Epidermal melanocyte (primary cell): ENCODE measurements around the gene ZNF358.
A peak's percentile ranks its signal among the peaks of the same experiment; 100 is the strongest.

Experiments used
- DNase-seq: peaks from one replicate; pipeline ENCODE4 v3.0.0; 2011; ENCODE audit warnings: low spot score; ENCODE audit not compliant: insufficient read length

The ZNF358 gene

DNA sequence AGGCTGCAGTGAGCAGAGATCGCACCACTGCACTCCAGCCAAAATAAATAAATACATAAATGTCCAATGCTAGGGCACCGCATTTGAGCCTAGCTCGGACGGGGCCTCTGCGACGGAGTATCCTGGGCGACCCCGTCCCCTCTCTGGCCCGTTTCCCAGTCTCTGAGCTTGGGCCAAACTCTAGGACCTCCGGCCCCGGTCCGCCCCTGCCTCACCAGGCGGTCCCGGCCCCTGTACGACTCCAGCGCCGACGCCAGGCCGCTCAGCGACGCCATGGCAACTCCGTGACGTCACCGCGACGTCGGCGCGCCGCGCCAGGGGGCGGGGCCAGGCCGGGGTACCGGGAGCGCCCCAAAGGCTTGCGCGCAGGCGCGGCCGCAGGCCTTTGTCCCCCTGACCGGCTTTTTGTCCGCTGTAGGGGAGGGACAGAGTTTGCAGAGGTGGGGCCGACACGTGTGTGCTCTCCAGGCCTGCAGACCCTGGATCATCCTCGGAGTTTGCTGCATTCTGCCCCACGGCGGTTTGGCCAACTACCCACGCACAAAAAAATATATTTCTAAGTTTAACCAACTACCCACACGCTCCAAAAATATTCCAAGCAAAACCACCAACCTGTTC lies 27.1 kb upstream of the ZNF358 start, which contains the start of gene PEX11G:
Gene PEX11G (minus strand): TSS at position 300 of the 618 bp plus-strand sequence. CDS start 25 bp downstream, at position 275.
- DNase-seq, result peak; percentile 98

DNA sequence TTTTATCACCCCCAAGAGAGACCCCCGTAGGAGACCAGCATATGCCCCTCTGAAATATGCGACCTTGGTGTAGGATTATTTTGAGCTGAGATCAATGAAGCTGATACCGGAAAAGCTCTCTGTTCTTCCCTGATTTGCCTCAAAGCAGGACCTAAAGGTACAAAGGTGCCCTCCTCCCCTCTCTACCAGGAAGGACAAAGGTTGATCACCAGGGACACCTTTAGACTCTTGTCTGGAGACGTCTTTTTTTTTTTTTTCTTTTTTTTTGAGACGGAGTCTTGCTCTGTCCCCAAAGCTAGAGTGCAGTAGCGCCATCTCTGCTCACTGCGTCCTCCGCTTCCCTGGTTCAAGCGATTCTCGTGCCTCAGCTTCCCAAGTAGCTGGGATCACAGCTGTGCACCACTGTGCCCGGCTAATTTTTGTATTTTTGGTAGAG lies 26.3 kb upstream of the ZNF358 start:
- no peak for DNase-seq

DNA sequence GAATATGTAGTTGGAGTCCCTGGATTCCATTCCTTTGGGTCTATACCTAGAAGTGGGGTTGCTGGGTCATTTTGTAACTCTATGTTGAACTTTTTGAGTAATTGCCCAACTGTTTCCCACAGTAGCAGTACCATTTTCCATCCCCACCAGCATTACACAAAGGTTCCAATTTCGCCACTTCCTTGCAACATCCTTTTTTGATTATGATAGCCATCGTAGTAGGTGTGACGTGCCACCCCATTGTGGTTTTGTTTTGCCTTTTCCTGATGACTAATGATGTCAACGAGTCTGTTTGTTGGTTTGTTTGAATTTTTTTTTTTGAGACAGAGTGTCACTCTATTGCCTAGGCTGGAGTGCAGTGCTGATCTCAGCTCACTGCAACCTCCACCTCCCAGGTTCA lies 23.8 kb upstream of the ZNF358 start:
- DNase-seq, result no peak

DNA sequence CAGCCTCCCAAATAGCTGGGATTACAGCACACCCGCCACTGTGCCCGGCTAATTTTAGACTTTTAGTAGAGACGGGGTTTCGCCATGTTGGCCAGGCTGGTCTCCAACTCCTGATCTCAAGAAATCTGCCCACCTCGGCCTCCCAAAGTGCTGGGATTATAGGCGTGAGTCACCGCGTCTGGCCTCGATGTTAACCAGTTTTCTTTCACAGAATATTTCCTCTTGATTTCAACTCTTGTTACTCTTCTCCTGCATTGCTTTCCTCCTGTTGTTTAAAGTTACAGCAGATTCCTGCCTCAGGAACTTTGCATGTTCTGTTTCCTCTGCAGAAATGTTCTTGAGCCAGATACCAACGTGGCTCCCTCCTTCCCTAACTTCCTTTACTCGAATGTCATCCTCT lies 23.3 kb upstream of the ZNF358 start:
- DNase-seq, result no peak

DNA sequence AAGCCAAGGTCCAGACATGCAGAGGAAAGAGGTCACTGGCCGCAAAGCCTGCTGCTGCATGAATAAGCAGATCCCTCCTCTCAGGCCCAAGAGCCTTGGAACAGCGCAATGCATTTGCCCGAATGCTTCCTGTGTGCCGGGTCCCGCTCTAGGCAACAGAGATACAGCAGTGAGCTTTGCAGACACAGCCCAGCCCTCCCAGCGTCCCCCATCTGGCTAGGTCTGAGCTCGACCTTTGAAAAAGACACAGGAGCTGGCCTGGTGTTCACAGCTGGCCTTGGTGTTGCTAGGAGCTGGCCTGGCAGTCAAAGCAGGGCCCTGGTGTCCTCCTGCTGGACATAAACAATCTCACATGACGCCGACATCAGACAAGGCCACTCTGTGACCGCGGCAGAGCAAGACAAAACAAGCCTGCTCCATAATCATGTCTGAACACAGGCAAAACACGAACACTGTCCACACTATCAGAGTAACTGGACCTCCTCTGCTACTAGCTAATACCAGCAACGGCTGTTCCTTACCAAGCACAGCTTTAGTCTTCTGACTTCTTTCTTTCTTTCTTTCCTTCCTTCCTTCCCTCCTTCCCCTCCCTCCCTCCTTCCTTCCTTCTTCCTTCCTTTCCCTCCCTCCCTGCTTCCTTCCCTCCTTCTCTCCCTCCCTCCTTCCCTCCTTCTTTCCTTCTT lies 21.3 kb upstream of the ZNF358 start:
- no peak for DNase-seq

DNA sequence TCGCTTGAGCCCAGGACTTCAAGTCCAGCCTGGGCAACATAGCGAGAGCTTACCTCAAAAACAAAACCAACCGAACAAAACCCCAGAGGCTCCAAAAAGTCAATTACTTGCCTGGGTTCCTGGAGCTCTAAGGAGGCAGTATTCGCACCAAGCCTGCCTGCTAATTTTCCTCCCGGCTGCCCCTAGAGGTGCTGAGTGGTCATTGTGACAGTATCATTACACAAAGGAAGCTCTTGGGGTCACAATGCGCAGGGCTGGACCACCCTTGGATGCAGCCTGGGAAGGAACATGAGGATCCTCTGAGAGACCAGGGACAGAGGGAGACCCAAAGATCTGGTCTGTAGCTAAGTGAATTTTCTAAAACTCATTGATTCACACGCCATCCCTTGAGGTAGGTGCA lies 18.6 kb upstream of the ZNF358 start:
- no peak for DNase-seq

DNA sequence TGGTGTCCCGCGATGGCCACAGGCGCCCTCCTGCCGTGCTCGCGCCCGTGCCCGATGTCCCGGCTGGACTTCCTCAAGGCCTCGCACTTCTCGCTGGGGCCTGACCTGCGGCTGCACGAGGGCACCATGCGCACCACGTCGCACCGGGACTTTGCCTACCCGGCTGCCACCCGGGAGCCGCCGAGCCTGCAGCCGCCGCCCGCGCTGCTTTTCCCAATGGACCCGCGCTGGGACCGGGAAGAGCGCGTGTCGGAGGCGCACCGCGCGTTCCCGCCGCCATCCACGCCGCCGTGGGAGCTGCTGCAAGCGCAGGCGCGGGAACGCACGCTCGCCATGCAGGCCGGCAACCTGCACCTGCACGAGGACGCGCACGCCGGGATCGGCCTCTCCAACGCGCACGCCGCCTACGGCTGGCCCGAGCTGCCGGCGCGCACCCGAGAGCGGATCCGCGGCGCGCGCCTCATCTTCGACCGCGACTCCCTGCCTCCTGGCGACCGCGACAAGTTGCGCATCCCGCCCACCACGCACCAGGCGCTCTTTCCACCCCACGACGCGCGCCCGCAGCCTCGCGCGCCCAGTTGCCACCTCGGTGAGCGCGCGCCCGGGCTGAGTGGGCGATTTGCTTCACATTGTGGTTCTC lies 15.0 kb upstream of the ZNF358 start:
- DNase-seq, result no peak

DNA sequence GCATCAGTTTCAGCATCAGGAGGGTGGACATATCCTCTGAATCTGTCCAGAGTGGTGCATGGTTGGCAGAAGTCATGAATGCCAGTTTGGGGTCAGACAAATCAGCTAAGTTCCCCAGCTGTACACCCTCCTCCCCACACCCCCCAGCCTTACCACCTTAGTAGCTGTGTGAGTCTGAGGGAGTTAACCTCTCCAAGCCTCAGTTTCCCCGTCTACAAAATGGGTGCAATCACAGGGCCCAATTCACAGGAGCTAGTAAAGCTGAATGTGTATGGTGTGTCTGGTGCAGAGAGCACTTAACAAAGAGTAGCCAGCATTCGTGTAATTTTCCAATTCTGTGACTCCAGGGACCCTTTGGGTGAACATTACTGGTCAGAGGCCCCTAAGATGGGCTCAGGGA lies 13.4 kb upstream of the ZNF358 start:
- DNase-seq, result no peak

DNA sequence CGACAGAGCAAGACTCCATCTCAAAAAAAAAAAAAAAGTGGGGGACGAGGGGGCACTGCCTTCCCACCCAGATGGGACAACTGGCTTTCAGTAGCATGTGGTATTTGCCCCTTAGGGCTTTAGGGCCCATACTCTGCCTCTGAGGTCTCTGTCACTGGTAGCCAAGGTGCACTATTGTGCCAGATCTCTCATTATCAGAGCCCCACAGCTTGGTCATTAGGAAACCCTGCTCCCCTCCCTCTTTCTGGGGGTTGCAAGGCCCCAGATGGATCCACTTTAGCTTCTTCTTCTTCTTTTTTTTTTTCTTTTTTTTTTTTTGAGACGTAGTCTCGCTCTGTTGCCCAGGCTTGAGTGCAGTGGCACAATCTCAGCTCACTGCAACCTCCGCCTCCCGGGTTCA lies 11.2 kb upstream of the ZNF358 start:
- no peak for DNase-seq

DNA sequence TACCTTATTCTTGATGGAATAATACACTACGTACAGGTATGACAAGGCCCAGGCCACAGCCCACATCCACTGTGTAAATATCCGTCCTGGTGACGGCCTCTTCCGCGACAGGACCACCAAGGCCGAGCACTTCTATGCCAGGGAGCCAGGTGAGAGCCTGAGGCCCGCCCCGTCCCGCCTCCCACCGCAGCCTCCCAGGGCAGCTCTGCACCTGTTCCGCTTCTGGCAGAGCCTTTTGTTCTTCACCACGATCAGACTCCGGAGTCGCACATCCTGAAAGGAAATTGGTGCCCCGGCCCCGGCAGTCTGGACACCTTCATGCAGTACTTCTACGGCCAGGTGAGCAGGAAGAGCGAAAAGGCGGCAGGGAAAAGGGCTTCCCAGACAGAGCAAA lies 10.6 kb upstream of the ZNF358 start:
- DNase-seq, result no peak

DNA sequence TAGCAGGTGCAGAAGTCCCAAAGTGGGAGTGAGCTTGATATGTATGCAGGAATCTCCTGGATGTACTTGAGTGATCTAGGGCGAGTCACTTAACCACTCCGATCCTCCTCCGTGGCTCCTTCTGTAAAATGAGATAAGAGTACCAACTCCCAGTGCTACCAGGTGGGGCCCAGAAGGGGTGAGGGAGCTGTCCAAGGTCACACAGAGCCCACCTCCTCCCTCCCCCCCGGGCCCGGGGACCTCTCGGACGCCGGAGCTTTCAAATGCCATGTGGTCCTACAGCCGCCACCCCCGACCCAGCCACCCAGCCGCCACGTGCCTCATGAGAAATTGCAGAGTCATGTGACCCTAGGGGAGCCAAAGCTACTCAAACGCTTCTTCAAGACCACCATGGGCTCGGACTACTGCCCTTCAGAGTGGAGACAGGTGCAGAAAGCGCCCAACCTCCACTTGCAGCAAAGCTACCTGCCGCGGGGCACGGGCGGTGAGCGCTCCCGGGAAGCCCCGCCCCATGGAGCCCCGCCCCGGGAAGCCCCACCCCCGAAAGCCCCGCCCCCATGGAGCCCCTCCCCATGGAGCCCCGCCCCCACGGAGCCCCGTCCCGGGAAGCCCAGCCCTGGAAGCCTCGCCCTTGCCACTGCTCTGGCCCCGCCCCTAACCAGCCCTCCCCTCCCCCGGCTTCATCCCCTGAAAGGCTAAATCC lies 10.1 kb upstream of the ZNF358 start:
- DNase-seq, result no peak

DNA sequence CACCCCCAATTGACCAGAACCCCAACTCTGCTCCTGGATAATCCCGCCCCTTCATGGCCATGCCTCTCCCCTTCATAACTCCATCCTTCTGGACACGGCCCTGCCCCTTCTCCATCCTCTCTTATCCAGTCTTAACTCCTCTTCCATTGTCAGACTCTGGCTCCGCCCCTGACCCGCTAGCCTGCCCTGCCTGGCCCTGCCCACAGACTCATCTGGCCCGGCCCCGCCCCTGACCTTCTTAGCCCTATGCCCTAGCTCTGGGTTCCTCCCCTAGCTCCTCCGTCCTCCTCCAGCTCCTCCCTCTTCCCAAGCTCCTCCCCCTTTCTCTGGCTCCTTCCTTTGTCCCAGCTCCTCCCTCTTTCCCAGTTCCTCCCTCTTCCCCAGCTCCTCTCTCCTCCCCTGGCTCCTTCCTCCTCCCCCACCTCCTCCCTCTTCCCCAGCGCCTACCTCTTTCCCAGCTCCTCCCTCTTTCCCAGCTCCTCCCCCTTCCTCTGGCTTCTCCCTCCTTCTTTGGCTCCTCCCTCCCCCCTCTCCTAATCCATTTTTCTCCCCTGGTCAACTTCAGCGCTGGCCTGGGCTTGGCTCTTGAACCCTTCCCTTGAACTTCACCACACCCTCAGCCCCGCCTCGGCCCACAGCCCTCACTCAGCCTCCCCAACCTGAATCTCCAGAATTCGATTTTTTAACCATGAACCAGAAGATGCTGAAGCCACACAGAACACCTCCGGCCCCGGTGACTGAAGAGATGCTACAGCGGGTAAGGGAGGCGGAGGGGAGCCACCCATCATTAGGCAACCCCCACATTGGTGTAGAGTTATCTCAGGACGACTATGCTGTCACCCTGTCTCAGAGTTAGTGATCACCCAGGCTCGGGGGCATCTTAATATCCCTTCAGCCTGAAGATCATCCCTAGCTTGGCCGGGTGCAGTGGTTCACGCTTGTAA lies 9.2 kb upstream of the ZNF358 start:
- no peak for DNase-seq

DNA sequence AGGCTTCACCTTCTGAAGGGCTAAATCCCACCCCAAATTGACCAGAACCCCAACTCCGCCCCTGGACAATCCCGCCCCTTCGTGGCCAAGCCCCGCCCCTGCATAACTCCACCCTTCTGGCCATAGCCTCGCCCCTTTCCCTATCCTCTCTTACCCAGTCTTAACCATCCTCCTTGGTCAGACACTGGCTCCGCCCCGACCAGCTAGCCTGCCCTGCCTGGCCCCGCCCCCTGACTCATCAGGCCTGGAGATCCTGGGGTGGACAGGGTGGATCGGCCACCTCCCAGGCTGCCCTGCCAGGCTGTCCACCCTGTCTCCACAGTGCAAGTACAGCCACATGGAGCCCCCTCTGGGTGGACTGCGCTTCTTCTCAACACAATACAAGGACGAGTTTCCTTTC lies 8.0 kb upstream of the ZNF358 start:
- no peak for DNase-seq

DNA sequence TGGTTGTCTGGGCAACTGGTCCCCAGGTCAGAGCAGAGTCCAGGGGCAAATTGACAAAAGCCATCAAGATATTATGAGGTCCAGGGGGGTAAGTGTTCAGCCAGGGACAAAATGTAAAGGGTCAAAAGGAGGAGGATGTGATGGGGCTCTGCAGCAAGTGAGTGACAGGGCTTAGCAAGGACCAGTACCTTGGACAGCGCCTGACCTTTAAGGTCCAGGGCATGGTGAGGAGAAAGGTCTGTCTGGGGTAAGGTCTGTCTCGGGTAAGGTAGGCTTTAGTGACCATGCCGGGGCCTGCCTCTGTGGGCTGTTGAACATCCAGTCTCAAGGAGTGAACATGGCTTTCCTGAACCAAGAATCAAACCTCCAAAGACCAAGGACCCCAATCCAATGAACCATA lies 6.3 kb upstream of the ZNF358 start:
- DNase-seq, result no peak

DNA sequence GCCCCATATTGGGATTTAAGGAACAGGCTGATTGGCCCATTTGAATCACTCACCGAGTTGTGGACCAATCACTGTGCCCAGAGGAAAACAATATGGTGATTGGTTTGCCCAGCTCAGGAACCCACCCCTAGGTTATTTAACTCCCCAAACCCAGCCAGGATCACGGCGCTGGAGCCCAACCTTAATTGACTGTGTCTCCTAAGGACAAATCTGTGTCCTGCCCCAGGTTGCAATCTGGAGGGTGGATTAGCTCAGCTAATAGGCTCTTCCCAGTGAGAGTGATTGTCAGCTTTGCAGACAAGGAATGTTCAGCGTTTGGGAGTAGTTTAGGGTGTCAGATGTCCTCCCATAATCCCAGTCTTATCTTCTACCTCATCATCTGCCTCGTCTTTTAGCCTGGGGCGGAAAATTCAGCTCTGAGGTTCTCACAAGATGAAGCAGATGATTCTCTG lies 3.5 kb upstream of the ZNF358 start:
- peak; percentile 63 for DNase-seq

DNA sequence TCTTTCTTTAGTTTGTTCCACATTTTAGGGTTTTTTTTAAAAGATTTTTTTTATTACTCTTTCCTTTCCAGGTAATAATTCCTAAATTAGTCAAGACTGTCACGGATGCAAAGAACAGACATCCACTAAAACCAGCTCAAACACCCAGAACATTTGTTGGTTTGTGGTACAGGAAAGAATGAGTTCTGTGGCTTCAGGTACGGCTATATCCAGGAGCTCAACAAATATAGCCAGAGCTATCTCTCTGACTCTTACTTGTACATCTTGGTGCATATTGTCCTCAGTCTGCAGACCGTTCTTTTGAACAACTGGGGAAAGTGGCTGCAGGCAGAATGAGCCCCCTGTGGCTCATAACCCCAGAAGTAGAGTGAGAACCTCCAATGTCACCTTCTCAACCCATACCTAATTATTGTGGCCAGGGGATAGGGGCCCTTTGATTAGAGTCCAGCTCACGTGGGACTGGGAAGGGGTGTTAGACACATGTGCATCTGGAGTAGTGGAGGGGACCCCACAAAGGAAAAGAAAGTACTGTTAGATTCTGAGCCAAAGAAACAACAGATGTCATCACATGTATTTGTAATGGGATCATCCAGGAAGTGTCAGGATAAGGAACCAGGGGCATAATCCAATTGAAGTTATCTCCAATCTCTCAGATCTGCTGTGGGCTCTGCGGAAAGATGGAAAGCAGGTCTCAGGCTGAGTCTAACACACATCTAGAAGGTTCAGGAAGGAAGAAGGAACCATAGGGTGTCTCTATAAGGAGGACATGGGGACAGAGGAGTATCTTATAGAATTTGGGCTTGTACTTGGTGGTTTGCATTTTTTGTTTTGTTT lies 1.9 kb upstream of the ZNF358 start:
- no peak for DNase-seq

DNA sequence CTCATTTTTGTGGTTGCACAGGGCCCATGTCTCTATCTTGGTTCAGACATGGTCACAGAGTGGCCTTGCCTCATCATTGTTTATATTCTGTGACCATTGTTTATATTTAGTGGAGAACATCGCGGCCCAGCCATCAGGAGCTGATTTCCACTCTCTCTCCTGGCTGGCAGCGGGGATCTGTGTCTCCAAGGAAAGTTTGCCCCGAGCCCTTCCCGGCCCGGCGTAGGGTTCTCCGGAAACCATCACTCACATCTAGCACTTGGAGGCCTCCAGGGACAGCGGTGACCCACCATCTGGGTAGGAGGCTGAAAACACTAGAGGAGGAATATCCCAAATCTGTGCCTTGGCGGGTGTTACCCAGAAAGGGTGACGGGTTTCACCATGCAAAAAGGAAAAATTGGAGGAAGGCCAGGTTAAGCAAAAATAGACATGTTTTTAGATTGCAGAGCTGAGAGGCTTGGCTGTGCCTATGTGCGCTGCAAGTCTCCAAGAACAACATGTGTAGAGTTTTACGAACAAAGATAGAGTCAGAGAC lies 726 bp upstream of the ZNF358 start:
- no peak for DNase-seq

DNA sequence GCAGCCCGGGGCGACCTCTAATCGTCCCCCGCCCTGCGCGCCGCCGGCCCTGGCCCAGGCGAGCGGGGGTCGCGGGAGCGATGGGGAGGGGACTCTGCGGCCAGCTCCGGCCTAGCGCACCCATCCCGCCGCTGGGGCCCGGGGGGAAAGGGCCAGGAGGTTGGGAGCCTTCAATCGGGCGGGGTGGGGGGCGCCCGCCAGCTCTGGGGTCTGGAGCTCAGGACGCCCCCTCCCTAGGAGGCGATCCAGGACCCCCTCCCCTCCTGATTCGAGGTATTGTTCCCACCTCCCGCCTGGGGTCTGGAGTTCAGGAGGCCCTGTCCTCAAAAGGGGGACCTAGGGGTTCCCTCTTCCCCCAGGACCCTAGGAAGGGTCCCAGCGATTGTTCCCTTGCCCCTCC lies 430 bp downstream of the ZNF358 start:
- DNase-seq, result no peak

DNA sequence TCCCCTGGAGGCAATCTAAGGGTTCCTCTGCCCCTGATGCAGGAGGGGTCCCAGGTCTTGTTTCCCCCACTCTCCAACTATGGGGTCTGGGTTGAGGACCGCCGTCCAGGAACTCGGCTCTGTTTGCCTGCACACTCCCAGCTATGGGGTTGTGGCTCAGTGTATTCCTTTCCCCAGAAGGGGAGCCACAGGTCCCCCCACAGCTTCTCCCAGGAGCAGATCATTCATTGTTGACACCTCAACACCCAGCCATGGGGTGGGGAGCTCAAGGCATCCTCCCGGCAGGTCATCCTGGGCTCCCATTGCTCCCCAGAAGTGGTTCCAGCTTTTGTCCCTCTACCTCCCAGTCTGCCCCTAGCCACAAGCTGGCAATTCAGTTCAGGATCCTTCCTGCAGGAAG lies 975 bp downstream of the ZNF358 start:
- DNase-seq, result no peak
